Ishikawa (cell line): Measurements from ENCODE around the gene ZFR.

ENCODE experiments used
- CEBPB ChIP-seq: IDR thresholded peaks from 2 replicates; pipeline ENCODE4 v1.6.1; 2012
- CREB1 ChIP-seq: IDR thresholded peaks from 2 replicates; pipeline ENCODE4 v1.6.1; 2012; ENCODE audit warnings: low read depth
- EGR1 ChIP-seq: IDR thresholded peaks from 2 replicates; pipeline ENCODE4 v1.6.1; 2012
- EP300 ChIP-seq: IDR thresholded peaks from 2 replicates; pipeline ENCODE4 v1.6.1; 2012; ENCODE audit warnings: borderline replicate concordance
- FOXM1 ChIP-seq: IDR thresholded peaks from 2 replicates; pipeline ENCODE4 v1.6.1; 2012; ENCODE audit warnings: low read depth, borderline replicate concordance
- NFIC ChIP-seq: IDR thresholded peaks from 2 replicates; pipeline ENCODE4 v1.6.1; 2012
- RAD21 ChIP-seq: IDR thresholded peaks from 2 replicates; pipeline ENCODE4 v1.6.1; 2012; ENCODE audit warnings: low read depth
- TAF1 ChIP-seq: IDR thresholded peaks from 2 replicates; pipeline ENCODE4 v1.6.1; 2012; ENCODE audit warnings: low read depth, mild to moderate bottlenecking
- TCF12 ChIP-seq: IDR thresholded peaks from 2 replicates; pipeline ENCODE4 v1.6.1; 2012; ENCODE audit warnings: low read depth
- TEAD4 ChIP-seq: IDR thresholded peaks from 2 replicates; pipeline ENCODE4 v1.6.1; 2012
- YY1 ChIP-seq: IDR thresholded peaks from 2 replicates; pipeline ENCODE4 v1.6.1; 2012; ENCODE audit warnings: low read depth
- ZBTB7A ChIP-seq: IDR thresholded peaks from 2 replicates; pipeline ENCODE4 v1.6.1; 2012; ENCODE audit warnings: low read depth
- TF ChIP-seq, protein P1 (sequence below): IDR thresholded peaks from 2 replicates; pipeline ENCODE4 v1.6.1; 2012; ENCODE audit warnings: low read depth, mild to moderate bottlenecking
- TF ChIP-seq, protein P2 (sequence below): IDR thresholded peaks from 2 replicates; pipeline ENCODE4 v1.6.1; 2012

DNA sequence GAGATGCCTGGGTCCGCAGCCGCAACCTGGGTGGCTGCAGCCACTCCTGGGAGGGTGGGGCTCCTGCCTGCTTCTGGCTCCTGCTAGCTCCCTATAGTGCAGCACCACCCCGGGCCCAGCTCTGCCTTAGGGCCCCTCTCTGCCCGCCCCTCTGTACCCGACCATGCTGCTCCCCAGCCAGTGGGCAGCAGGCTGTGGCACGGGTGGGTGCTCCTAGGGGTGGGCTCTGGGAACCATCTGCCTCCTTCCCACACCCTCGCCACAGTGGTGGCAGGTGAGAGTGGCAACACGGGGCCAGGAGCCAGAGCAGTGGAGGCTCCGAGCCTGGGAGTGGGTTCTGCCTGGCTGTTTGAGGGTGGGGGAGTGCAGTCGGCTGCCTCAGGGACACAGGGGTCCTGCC is 124.0 kb downstream of the ZFR start:
- TF ChIP-seq RAD21 (no peak), EP300 (no peak), TAF1 (no peak), YY1 (no peak), CREB1 (no peak), EGR1 (no peak), NFIC (no peak), ZBTB7A (no peak), TEAD4 (no peak), CEBPB (no peak), TCF12 (no peak), FOXM1 (no peak)
- TF ChIP-seq, protein P1, sequence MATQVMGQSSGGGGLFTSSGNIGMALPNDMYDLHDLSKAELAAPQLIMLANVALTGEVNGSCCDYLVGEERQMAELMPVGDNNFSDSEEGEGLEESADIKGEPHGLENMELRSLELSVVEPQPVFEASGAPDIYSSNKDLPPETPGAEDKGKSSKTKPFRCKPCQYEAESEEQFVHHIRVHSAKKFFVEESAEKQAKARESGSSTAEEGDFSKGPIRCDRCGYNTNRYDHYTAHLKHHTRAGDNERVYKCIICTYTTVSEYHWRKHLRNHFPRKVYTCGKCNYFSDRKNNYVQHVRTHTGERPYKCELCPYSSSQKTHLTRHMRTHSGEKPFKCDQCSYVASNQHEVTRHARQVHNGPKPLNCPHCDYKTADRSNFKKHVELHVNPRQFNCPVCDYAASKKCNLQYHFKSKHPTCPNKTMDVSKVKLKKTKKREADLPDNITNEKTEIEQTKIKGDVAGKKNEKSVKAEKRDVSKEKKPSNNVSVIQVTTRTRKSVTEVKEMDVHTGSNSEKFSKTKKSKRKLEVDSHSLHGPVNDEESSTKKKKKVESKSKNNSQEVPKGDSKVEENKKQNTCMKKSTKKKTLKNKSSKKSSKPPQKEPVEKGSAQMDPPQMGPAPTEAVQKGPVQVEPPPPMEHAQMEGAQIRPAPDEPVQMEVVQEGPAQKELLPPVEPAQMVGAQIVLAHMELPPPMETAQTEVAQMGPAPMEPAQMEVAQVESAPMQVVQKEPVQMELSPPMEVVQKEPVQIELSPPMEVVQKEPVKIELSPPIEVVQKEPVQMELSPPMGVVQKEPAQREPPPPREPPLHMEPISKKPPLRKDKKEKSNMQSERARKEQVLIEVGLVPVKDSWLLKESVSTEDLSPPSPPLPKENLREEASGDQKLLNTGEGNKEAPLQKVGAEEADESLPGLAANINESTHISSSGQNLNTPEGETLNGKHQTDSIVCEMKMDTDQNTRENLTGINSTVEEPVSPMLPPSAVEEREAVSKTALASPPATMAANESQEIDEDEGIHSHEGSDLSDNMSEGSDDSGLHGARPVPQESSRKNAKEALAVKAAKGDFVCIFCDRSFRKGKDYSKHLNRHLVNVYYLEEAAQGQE, result no peak
- TF ChIP-seq, protein P2, sequence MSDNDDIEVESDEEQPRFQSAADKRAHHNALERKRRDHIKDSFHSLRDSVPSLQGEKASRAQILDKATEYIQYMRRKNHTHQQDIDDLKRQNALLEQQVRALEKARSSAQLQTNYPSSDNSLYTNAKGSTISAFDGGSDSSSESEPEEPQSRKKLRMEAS, result no peak
